PC-3 (cell line): ENCODE results near the gene TCP10L. TPM values are rescaled to one million over a fixed set of nuclear protein-coding genes. Genes with fewer than 3 reads are reported as not detected.

Source experiments
- ATAC-seq: fragments of 200-7000 bp; cut with Tn5 transposase; 2 replicates; pipeline ENCODE4 v1.9.1; 2020; ENCODE audit warnings: mild to moderate bottlenecking, moderate library complexity
- BruUV-seq: library from RNA; stranded (reverse); fragments of 400-500 nt; replicated peaks from 2 replicates; lab custom pipeline; 2021; lab: Mats Ljungman, UMichigan
- CTCF ChIA-PET: fragments of 300-600 bp; sonication (Branson Sonifier 250); formaldehyde crosslinking; loops from one replicate; lab custom pipeline; 2022; ENCODE audit warnings: antibody characterized with exemption; lab: Charles Lee
- POLR2A ChIA-PET: fragments of 300-600 bp; sonication (Branson Sonifier 250); formaldehyde crosslinking; loops from one replicate; lab custom pipeline; 2022; ENCODE audit warnings: antibody characterized with exemption; ENCODE audit not compliant: unreplicated experiment; lab: Charles Lee
- DNase-seq: peaks from one replicate; pipeline ENCODE4 v3.0.0-alpha.2; 2015
- H2AFZ ChIP-seq: fragments of 300-600 bp; sonication (generic); 2 replicates; pipeline ENCODE4 v1.6.0; 2016; ENCODE audit warnings: antibody characterized with exemption, low read length
- H3F3A ChIP-seq: fragments of 300-600 bp; sonication (generic); one replicate; pipeline ENCODE4 v1.6.0; 2017; ENCODE audit warnings: antibody characterized with exemption, low read length, control low read depth, mild to moderate bottlenecking; ENCODE audit not compliant: unreplicated experiment
- H3K27ac ChIP-seq: fragments of 300-600 bp; sonication (generic); 2 replicates; pipeline ENCODE4 v1.5.1; 2016; ENCODE audit warnings: mild to moderate bottlenecking, low read length
- H3K27me3 ChIP-seq: fragments of 300-600 bp; sonication (generic); 2 replicates; pipeline ENCODE4 v1.6.1; 2016; ENCODE audit warnings: low read length, mixed read lengths
- H3K36me3 ChIP-seq: fragments of 300-600 bp; sonication (generic); 2 replicates; pipeline ENCODE4 v1.6.1; 2016; ENCODE audit warnings: low read depth, mixed run types, low read length, mixed read lengths
- H3K4me1 ChIP-seq: fragments of 300-600 bp; sonication (generic); 2 replicates; pipeline ENCODE4 v1.5.1; 2016; ENCODE audit warnings: low read length; ENCODE audit not compliant: insufficient read depth
- H3K4me2 ChIP-seq: fragments of 300-600 bp; sonication (generic); 2 replicates; pipeline ENCODE4 v1.6.0; 2016; ENCODE audit warnings: low read length
- H3K4me3 ChIP-seq: fragments of 300-600 bp; sonication (generic); 2 replicates; pipeline ENCODE4 v1.5.1; 2016; ENCODE audit warnings: mild to moderate bottlenecking, low read length, mixed read lengths
- H3K79me2 ChIP-seq: fragments of 300-600 bp; sonication (generic); 2 replicates; pipeline ENCODE4 v1.6.1; 2017; ENCODE audit warnings: low read length, mixed read lengths
- H3K9ac ChIP-seq: fragments of 300-600 bp; sonication (generic); 2 replicates; pipeline ENCODE4 v1.6.0; 2016; ENCODE audit warnings: mild to moderate bottlenecking, low read length
- H3K9me2 ChIP-seq: fragments of 300-600 bp; sonication (generic); replicated peaks from 2 replicates; pipeline ENCODE4 v1.6.1; 2016; ENCODE audit warnings: mixed run types, low read length, mixed read lengths
- H3K9me3 ChIP-seq: fragments of 300-600 bp; sonication (generic); 2 replicates; pipeline ENCODE4 v1.6.1; 2016; ENCODE audit warnings: low read length, mixed read lengths
- H4K20me1 ChIP-seq: fragments of 300-600 bp; sonication (generic); 2 replicates; pipeline ENCODE4 v1.6.1; 2016; ENCODE audit warnings: low read length, mixed read lengths
- CTCF ChIP-seq: fragments of 300-600 bp; sonication (generic); conservative IDR thresholded peaks from 2 replicates; pipeline ENCODE4 v1.5.1; 2017; ENCODE audit warnings: antibody characterized with exemption, low read depth, mild to moderate bottlenecking, low read length
- EZH2 ChIP-seq: fragments of 300-600 bp; sonication (generic); IDR thresholded peaks from one replicate; pipeline ENCODE4 v1.6.1; 2017; ENCODE audit warnings: antibody characterized with exemption, mild to moderate bottlenecking, low read length; ENCODE audit not compliant: unreplicated experiment
- EZH2phosphoT487 ChIP-seq: fragments of 300-600 bp; sonication (generic); IDR thresholded peaks from 2 replicates; pipeline ENCODE4 v1.6.1; 2018; ENCODE audit warnings: mild to moderate bottlenecking, antibody characterized with exemption, low read length, borderline replicate concordance
- intact Hi-C: fragments of 100-400 bp; cut with micrococcal nuclease; formaldehyde crosslinking; loops from 2 replicates; pipeline ENCODE4 v1.9.0; 2023
- total RNA-seq: library from RNA; depleted of rRNA; stranded (reverse); fragments of >200 nt; gene quantifications from 2 replicates; pipeline ENCODE4 v1.2.3, GENCODE V29; 2014

TCP10L gene
- total RNA-seq, 1 experiment from 2014 or later = 2.1 TPM

GRCh38 chr21:32603131-32603530 lies 17.8 kb upstream of the TCP10L start:
- no peaks in the 10 kb centered on the region for H3K27me3 ChIP-seq
- POLR2A ChIA-PET = no interaction called here
- no peak overlapping the region for H3K4me2 ChIP-seq
- no peaks in the 10 kb centered on the region for H3K9me3 ChIP-seq
- peaks cover 36% of the 10 kb centered on the region for H3K36me3 ChIP-seq
- no peak for DNase-seq
- no TSS peak for BruUV-seq
- H3K4me1 ChIP-seq = no peaks in the 10 kb centered on the region; the same call in 1 of the 2 replicates
- H3K9ac ChIP-seq = no peak overlapping the region
- intact Hi-C loops = loop anchor here (10.0 kb wide), 1 partner anchor 818 kb away; no protein-coding TSS in a partner anchor
- H3K9me2 ChIP-seq = no peaks in the 10 kb centered on the region
- TF ChIP-seq EZH2 = no peak
- TF ChIP-seq EZH2phosphoT487 = no peak
- TF ChIP-seq CTCF = no peak
- ATAC-seq = no peak
- no peak overlapping the region for H2AFZ ChIP-seq
- no peak overlapping the region for H3K27ac ChIP-seq
- H3K79me2 ChIP-seq = no peaks in the 10 kb centered on the region
- no peaks in the 10 kb centered on the region for H4K20me1 ChIP-seq
- H3F3A ChIP-seq = no peaks in the 10 kb centered on the region
- CTCF ChIA-PET = no interaction called here
- H3K4me3 ChIP-seq = no peak overlapping the region

- ChIA-PET CTCF (interaction anchor here (0.6 to 2.0 kb wide), 6 partner anchors 29 to 816 kb away, joined by 3 to 14 read pairs (median 4); no protein-coding TSS in a partner anchor), POLR2A (interaction anchor here (0.6 kb wide), 1 partner anchor 317 kb away, joined by 5 read pairs; no protein-coding TSS in a partner anchor)
- no TSS peak for BruUV-seq
- Histone ChIP-seq H3K9me2 (no peaks in the 10 kb centered on the region), H3K4me1 (peaks cover 7% of the 10 kb centered on the region; the same call in 1 of the 2 replicates), H4K20me1 (no peaks in the 10 kb centered on the region), H3K27me3 (no peaks in the 10 kb centered on the region), H3K79me2 (no peaks in the 10 kb centered on the region), H3K4me3 (no peak overlapping the region), H3K9me3 (no peaks in the 10 kb centered on the region), H3K36me3 (peaks cover 28% of the 10 kb centered on the region), H2AFZ (no peak overlapping the region), H3F3A (no peaks in the 10 kb centered on the region), H3K4me2 (no peak overlapping the region), H3K9ac (no peak overlapping the region), H3K27ac (no peak overlapping the region)
- intact Hi-C loops = loop anchor here (10.0 kb wide), 1 partner anchor 817 kb away; no protein-coding TSS in a partner anchor
- DNase-seq (no peak), ATAC-seq (no peak)
- no peak for TF ChIP-seq EZH2phosphoT487
- TF ChIP-seq CTCF = no peak
- TF ChIP-seq EZH2 = no peak
Measured at GRCh38 chr21:32602099-32602498, 16.8 kb upstream of the TCP10L start.

- POLR2A ChIA-PET = interaction anchor here (0.6 kb wide), 3 partner anchors 104 to 172 kb away, joined by 3 to 5 read pairs (median 5); partner anchors contain the start of gene PAXBP1
- H3K27ac ChIP-seq = no peak overlapping the region
Measured at GRCh38 chr21:32599526-32599925, 14.2 kb upstream of the TCP10L start.

More at GRCh38 chr21:32599526-32599925, 14.2 kb upstream of the TCP10L start:
- Histone ChIP-seq H3K9ac (no peak overlapping the region), H3K79me2 (no peaks in the 10 kb centered on the region), H3K4me1 (peaks cover 12% of the 10 kb centered on the region), H2AFZ (no peak overlapping the region), H3K27me3 (no peaks in the 10 kb centered on the region), H4K20me1 (no peaks in the 10 kb centered on the region), H3K9me3 (no peaks in the 10 kb centered on the region), H3K4me2 (no peak overlapping the region), H3K36me3 (peaks cover 28% of the 10 kb centered on the region), H3K9me2 (no peaks in the 10 kb centered on the region), H3K4me3 (no peak overlapping the region), H3F3A (no peaks in the 10 kb centered on the region)
- no TSS peak for BruUV-seq
- CTCF ChIA-PET = interaction anchor here (1.4 kb wide), 1 partner anchor 196 kb away, joined by 3 read pairs; no protein-coding TSS in a partner anchor
- DNase-seq (no peak), ATAC-seq (no peak)
- intact Hi-C loops = loop anchor here (5.0 kb wide), 1 partner anchor 102 kb away; no protein-coding TSS in a partner anchor
- TF ChIP-seq EZH2phosphoT487 = no peak
- no peak for TF ChIP-seq CTCF
- TF ChIP-seq EZH2 = no peak
